ENCODE results near the gene UCK2. TPM values are rescaled to one million over a fixed set of nuclear protein-coding genes. Genes with fewer than 3 reads are reported as not detected.

UCK2 gene
- total RNA-seq, 1 experiment from 2014 or later = 77.9 TPM

GRCh38 chr1:165942927-165943597 is 115.6 kb downstream of the UCK2 start:
- Histone ChIP-seq H2BK12ac (ENCODE audit: insufficient read length, low read depth, low read length) (no peak overlapping the region), H3K9ac (ENCODE audit: extremely low read depth, insufficient read length, low read length) (no peak overlapping the region), H2AFZ (ENCODE audit: low read length) (no peak overlapping the region), H2BK15ac (ENCODE audit: low read depth, low read length) (no peak overlapping the region), H3K14ac (ENCODE audit: insufficient read depth, low read length) (no peak overlapping the region), H3K27ac (ENCODE audit: insufficient read length, low read depth, low read length) (no peak overlapping the region), H3K23me2 (ENCODE audit: insufficient read length, low read depth, low read length, poor library complexity, severe bottlenecking) (no peaks in the 10 kb centered on the region), H3K56ac (ENCODE audit: insufficient read length, low read depth, low read length) (no peak overlapping the region), H3K9me3 (ENCODE audit: control insufficient read depth, low read depth, low read length) (no peaks in the 10 kb centered on the region), H3K23ac (ENCODE audit: insufficient read length, low read depth, low read length) (no peak overlapping the region), H4K20me1 (ENCODE audit: control insufficient read depth, insufficient read depth, insufficient read length) (no peaks in the 10 kb centered on the region), H3K4me1 (ENCODE audit: insufficient read depth, low read length) (peaks cover 4% of the 10 kb centered on the region; the same call in 1 of the 2 replicates), H2AK5ac (ENCODE audit: insufficient read length, low read length) (no peak overlapping the region), H3T11ph (ENCODE audit: low read length) (no peak overlapping the region), H4K91ac (ENCODE audit: insufficient read length, low read depth, low read length) (no peak overlapping the region), H4K8ac (replicated peaks; ENCODE audit: insufficient read length, low read depth, low read length) (no peak overlapping the region), H3K79me2 (ENCODE audit: insufficient read depth, low read length) (no peaks in the 10 kb centered on the region), H3K79me1 (ENCODE audit: insufficient read depth, low read depth, low read length, poor library complexity, severe bottlenecking) (no peaks in the 10 kb centered on the region), H2BK20ac (ENCODE audit: low read depth, low read length, poor library complexity, severe bottlenecking) (no peak overlapping the region), H3K18ac (ENCODE audit: insufficient read length, low read depth, low read length) (no peak overlapping the region), H2BK5ac (ENCODE audit: insufficient read length, low read length) (no peak overlapping the region), H3K4ac (ENCODE audit: low read depth, low read length) (no peak overlapping the region), H2BK120ac (ENCODE audit: low read depth, low read length, poor library complexity, severe bottlenecking) (no peak overlapping the region), H3K27me3 (ENCODE audit: insufficient read depth, low read length) (no peaks in the 10 kb centered on the region), H4K5ac (ENCODE audit: insufficient read length, low read depth, low read length) (no peak overlapping the region), H3K4me2 (ENCODE audit: insufficient read depth, insufficient read length, low read length) (no peak overlapping the region)
- TF ChIP-seq CTCF (conservative IDR thresholded peaks at IDR 0.05) = peak; percentile 42
- Mint-ChIP-seq H3K36me3 (ENCODE audit: insufficient read depth in 1 of 3, low read depth in 3 of 3) (no peaks in the 10 kb centered on the region), H3K9me3 (no peaks in the 10 kb centered on the region), H3K4me3 (no peak overlapping the region), H3K4me1 (peaks cover 22 to 26% of the 10 kb centered on the region in 2 experiments), H3K27me3 (ENCODE audit: low read depth) (peaks cover 1% of the 10 kb centered on the region), H3K27ac (peak overlapping the region in 1 of 3 experiments; percentile 7; a peak in 3 of 7 replicates)
- no peak for DNase-seq
- WGBS (ENCODE audit: extremely low coverage, insufficient read length, low lambda C conversion rate) = no CpG with 5 or more reads among the region's 3 CpGs
